ENCODE data around the gene POGLUT2. TPM values are rescaled to one million over a fixed set of nuclear protein-coding genes. Genes with fewer than 3 reads are reported as not detected.

The POGLUT2 gene
- total and polyA plus RNA-seq, 4 donors: 4.0 to 7.5 (median 6.0) TPM

GRCh38 chr13:102777736-102778135 lies 21.0 kb downstream of the POGLUT2 start:
- no peaks in the 10 kb centered on the region for H3K27me3 ChIP-seq (ENCODE audit: control insufficient read depth in 4 of 4, insufficient read depth in 4 of 4, low read length in 3 of 4)
- H3K4me3 ChIP-seq (ENCODE audit: low read depth in 1 of 3, low read length in 3 of 3): no peak overlapping the region
- H3K9ac ChIP-seq (ENCODE audit: low read depth in 1 of 2, low read length in 2 of 2): no peak overlapping the region
- DNase-seq (ENCODE audit: low spot score): no peak
- H3K9me3 ChIP-seq (ENCODE audit: control insufficient read depth in 4 of 4, low read length in 3 of 4): no peaks in the 10 kb centered on the region
- WGBS: 92% methylated on average over 3 of the region's 3 CpGs
- peaks cover 0 to 4% (median 2%) of the 10 kb centered on the region in 4 donors for H3K4me1 ChIP-seq (ENCODE audit: control insufficient read depth in 4 of 4, insufficient read depth in 4 of 4, low read length in 3 of 4)
- H3K36me3 ChIP-seq (ENCODE audit: control insufficient read depth in 4 of 4, insufficient read depth in 3 of 4, low read depth in 1 of 4, low read length in 3 of 4): peaks cover 0 to 2% (median 0%) of the 10 kb centered on the region in 4 donors
- TF ChIP-seq RAD21 (IDR thresholded peaks at IDR 0.05) (no peak), FOXA2 (IDR thresholded peaks at IDR 0.05) (no peak), RXRA (IDR thresholded peaks at IDR 0.05) (no peak), EGR1 (IDR thresholded peaks at IDR 0.05; ENCODE audit: low read depth in 2 of 2) (no peak), HNF4G (IDR thresholded peaks at IDR 0.05) (no peak), GABPA (IDR thresholded peaks at IDR 0.05 in 1 of 2, conservative IDR thresholded peaks at IDR 0.05 in 1 of 2) (no peak), JUND (IDR thresholded peaks at IDR 0.05) (no peak), REST (IDR thresholded peaks at IDR 0.05) (no peak), SP1 (IDR thresholded peaks at IDR 0.05) (no peak), YY1 (IDR thresholded peaks at IDR 0.05) (no peak), FOXA1 (IDR thresholded peaks at IDR 0.05) (no peak), NR2F2 (IDR thresholded peaks at IDR 0.05) (no peak), ZBTB33 (IDR thresholded peaks at IDR 0.05) (no peak), TAF1 (conservative IDR thresholded peaks at IDR 0.05) (no peak), HNF4A (conservative IDR thresholded peaks at IDR 0.05) (no peak)
- TF ChIP-seq, protein P1, sequence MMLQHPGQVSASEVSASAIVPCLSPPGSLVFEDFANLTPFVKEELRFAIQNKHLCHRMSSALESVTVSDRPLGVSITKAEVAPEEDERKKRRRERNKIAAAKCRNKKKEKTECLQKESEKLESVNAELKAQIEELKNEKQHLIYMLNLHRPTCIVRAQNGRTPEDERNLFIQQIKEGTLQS (IDR thresholded peaks at IDR 0.05): no peak
- TF ChIP-seq, protein P2, sequence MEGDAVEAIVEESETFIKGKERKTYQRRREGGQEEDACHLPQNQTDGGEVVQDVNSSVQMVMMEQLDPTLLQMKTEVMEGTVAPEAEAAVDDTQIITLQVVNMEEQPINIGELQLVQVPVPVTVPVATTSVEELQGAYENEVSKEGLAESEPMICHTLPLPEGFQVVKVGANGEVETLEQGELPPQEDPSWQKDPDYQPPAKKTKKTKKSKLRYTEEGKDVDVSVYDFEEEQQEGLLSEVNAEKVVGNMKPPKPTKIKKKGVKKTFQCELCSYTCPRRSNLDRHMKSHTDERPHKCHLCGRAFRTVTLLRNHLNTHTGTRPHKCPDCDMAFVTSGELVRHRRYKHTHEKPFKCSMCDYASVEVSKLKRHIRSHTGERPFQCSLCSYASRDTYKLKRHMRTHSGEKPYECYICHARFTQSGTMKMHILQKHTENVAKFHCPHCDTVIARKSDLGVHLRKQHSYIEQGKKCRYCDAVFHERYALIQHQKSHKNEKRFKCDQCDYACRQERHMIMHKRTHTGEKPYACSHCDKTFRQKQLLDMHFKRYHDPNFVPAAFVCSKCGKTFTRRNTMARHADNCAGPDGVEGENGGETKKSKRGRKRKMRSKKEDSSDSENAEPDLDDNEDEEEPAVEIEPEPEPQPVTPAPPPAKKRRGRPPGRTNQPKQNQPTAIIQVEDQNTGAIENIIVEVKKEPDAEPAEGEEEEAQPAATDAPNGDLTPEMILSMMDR (IDR thresholded peaks at IDR 0.05; ENCODE audit: low read depth, low read length, missing input control): no peak
- no peak overlapping the region for H3K27ac ChIP-seq (ENCODE audit: low read depth in 1 of 2, low read length in 2 of 2)

DNA sequence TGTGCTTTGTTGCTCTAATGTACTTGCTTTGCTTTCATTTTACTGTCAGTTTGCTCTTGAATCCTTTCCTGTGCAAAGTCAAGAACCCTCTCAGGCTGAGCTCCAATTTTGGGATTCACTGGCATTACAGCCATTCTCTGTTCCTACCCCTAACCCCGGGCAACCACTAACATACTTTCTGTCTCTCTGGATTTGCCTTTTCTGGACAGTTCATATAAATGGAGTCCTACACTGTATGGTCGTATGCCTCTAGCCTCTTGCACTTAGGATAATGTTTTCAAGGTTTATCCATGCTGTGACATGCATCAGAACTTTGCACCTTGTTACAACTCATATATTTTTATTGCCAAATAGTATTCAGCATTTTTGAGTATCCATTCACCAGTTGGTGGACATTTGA lies 22.5 kb downstream of the POGLUT2 start:
- Histone ChIP-seq H3K9me3 (ENCODE audit: control insufficient read depth in 4 of 4, low read length in 3 of 4) (no peaks in the 10 kb centered on the region), H3K36me3 (ENCODE audit: control insufficient read depth in 4 of 4, insufficient read depth in 3 of 4, low read depth in 1 of 4, low read length in 3 of 4) (no peaks in the 10 kb centered on the region), H3K4me3 (ENCODE audit: low read depth in 1 of 3, low read length in 3 of 3) (no peak overlapping the region), H3K27me3 (ENCODE audit: control insufficient read depth in 4 of 4, insufficient read depth in 4 of 4, low read length in 3 of 4) (no peaks in the 10 kb centered on the region), H3K27ac (ENCODE audit: low read depth in 1 of 2, low read length in 2 of 2) (no peak overlapping the region), H3K4me1 (ENCODE audit: control insufficient read depth in 4 of 4, insufficient read depth in 4 of 4, low read length in 3 of 4) (peaks cover 5 to 18% (median 11%) of the 10 kb centered on the region in 4 donors), H3K9ac (ENCODE audit: low read depth in 1 of 2, low read length in 2 of 2) (no peak overlapping the region)
- DNase-seq (ENCODE audit: low spot score): no peak
- WGBS: 82% methylated on average over 2 of the region's 2 CpGs
- TF ChIP-seq, protein P2 (IDR thresholded peaks at IDR 0.05; ENCODE audit: low read depth, low read length, missing input control): no peak
- TF ChIP-seq EGR1 (IDR thresholded peaks at IDR 0.05; ENCODE audit: low read depth in 2 of 2): no peak
- no peak for TF ChIP-seq REST (IDR thresholded peaks at IDR 0.05)
- TF ChIP-seq SP1 (IDR thresholded peaks at IDR 0.05): no peak
- no peak for TF ChIP-seq TAF1 (conservative IDR thresholded peaks at IDR 0.05)

Measured in liver (tissue), 9 donors.